Measurements from ENCODE around the gene ELSPBP1. TPM values are rescaled to one million over a fixed set of nuclear protein-coding genes. Genes with fewer than 3 reads are reported as not detected.

The ELSPBP1 gene
- total and polyA plus RNA-seq, 8 donors = not detected

- no peaks in the 10 kb centered on the region for H3K9me3 ChIP-seq
- no peaks in the 10 kb centered on the region for H3K27me3 ChIP-seq
- H3K4me3 ChIP-seq = no peak overlapping the region
- intact Hi-C loops (cut with DNase I) = no loop called here
- WGBS, 2 donors = 65 to 74% methylated on average over 6 of the region's 6 CpGs
- H3K27ac ChIP-seq = no peak overlapping the region
- ATAC-seq = no peak
- no peak for TF ChIP-seq CTCF (IDR thresholded peaks at IDR 0.05)
- DNase-seq = no peak
- no peak for FAIRE-seq
- H3K36me3 ChIP-seq = no peaks in the 10 kb centered on the region
- H3K4me1 ChIP-seq = no peaks in the 10 kb centered on the region
Measured at GRCh38 chr19:48006762-48007161, 12.3 kb downstream of the ELSPBP1 start.

DNA sequence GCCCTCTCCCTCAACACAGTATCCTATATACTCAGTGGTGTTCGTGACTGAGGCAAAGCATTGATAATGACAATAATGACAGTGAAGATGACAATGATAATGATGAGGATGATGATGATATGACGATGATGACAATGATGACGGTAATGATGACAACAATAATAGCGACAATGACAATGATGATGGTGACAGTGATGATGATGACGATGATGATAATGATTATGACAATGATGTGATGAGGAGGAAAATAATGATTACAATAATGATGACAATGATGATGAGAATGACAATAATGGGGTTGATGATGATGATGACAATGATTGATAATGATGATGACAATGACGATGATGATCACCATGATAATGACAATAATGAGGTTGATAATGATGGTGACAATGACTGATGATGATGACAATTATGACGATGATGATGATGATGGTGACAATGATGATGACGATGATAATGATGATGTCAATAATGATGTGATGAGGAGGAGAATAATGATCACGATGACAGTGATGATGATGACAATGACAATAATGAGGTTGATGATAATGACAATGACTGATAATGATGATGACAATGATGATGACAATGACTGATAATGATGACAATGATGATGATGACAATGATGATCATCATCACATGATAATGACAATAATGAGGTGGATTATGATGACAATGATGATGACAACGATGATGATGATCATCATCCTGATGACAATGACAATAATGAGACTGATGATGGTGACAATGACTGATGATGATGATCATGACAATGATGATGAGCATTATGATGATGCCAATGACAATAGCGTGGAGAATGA lies 16.7 kb downstream of the ELSPBP1 start:
- 71 to 81% methylated on average over 11 of the region's 11 CpGs for WGBS, 2 donors
- intact Hi-C loops (cut with DNase I) = no loop called here
- H3K4me1 ChIP-seq = no peaks in the 10 kb centered on the region
- H3K36me3 ChIP-seq = no peaks in the 10 kb centered on the region
- no peaks in the 10 kb centered on the region for H3K27me3 ChIP-seq
- DNase-seq (no peak), ATAC-seq (no peak), FAIRE-seq (no peak)
- no peak overlapping the region for H3K4me3 ChIP-seq
- H3K27ac ChIP-seq = no peak overlapping the region
- no peaks in the 10 kb centered on the region for H3K9me3 ChIP-seq
- TF ChIP-seq CTCF (IDR thresholded peaks at IDR 0.05) = no peak

GRCh38 chr19:48020686-48021085 lies 26.3 kb downstream of the ELSPBP1 start:
- no peak for FAIRE-seq
- no peak for ATAC-seq
- Histone ChIP-seq H3K9me3 (no peaks in the 10 kb centered on the region), H3K36me3 (no peaks in the 10 kb centered on the region), H3K4me3 (no peak overlapping the region), H3K27me3 (no peaks in the 10 kb centered on the region), H3K4me1 (no peaks in the 10 kb centered on the region), H3K27ac (no peak overlapping the region)
- WGBS, 2 donors = 73 to 76% methylated on average over 3 of the region's 3 CpGs
- TF ChIP-seq CTCF (IDR thresholded peaks at IDR 0.05) = no peak
- no peak for DNase-seq
- intact Hi-C loops (cut with DNase I) = no loop called here

- TF ChIP-seq CTCF (IDR thresholded peaks at IDR 0.05) = no peak
- Histone ChIP-seq H3K4me3 (no peak overlapping the region), H3K4me1 (no peaks in the 10 kb centered on the region), H3K9me3 (no peaks in the 10 kb centered on the region), H3K27me3 (no peaks in the 10 kb centered on the region), H3K27ac (no peak overlapping the region), H3K36me3 (no peaks in the 10 kb centered on the region)
- ATAC-seq (no peak), DNase-seq (no peak), FAIRE-seq (no peak)
- 37 to 50% methylated on average over 2 of the region's 2 CpGs for WGBS, 2 donors
- intact Hi-C loops (cut with DNase I) = no loop called here
Measured at GRCh38 chr19:48023011-48023410, 28.6 kb downstream of the ELSPBP1 start.

DNA sequence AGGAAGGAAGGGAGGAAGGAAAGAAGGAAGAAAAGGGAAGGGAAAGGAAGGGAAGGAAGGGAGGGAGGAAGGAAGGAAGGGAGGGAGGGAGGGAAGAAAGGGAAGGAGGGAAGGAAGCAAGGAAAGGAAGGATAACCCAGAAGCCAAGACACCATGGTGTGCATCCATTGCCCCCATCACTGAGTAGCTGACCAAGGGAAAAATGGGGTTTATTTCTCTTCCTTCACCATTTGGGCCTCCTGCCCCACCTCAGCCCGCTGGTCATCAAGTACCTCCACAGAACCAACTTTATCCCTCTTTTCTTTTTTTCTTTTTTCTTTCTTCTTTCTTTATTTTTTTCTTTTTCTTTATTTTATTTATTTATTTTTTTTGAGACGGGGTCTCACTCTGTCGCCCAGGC lies 29.1 kb downstream of the ELSPBP1 start:
- no peaks in the 10 kb centered on the region for H3K9me3 ChIP-seq
- no peaks in the 10 kb centered on the region for H3K27me3 ChIP-seq
- DNase-seq = no peak
- no peak overlapping the region for H3K4me3 ChIP-seq
- no peaks in the 10 kb centered on the region for H3K4me1 ChIP-seq
- H3K36me3 ChIP-seq = no peaks in the 10 kb centered on the region
- H3K27ac ChIP-seq = no peak overlapping the region
- intact Hi-C loops (cut with DNase I) = no loop called here
- no peak for TF ChIP-seq CTCF (IDR thresholded peaks at IDR 0.05)
- FAIRE-seq = no peak
- WGBS, 2 donors = 71 to 86% methylated on average over 3 of the region's 3 CpGs
- ATAC-seq = no peak

Measured in pancreas (tissue), 10 donors.